ENCODE results near the gene LOXL1.
"Not testable (repeated sequence)": the region's sequence is repeated elsewhere in the genome, so short reads cannot be mapped to it uniquely, and the experiment has no call there.

The LOXL1 gene

DNA sequence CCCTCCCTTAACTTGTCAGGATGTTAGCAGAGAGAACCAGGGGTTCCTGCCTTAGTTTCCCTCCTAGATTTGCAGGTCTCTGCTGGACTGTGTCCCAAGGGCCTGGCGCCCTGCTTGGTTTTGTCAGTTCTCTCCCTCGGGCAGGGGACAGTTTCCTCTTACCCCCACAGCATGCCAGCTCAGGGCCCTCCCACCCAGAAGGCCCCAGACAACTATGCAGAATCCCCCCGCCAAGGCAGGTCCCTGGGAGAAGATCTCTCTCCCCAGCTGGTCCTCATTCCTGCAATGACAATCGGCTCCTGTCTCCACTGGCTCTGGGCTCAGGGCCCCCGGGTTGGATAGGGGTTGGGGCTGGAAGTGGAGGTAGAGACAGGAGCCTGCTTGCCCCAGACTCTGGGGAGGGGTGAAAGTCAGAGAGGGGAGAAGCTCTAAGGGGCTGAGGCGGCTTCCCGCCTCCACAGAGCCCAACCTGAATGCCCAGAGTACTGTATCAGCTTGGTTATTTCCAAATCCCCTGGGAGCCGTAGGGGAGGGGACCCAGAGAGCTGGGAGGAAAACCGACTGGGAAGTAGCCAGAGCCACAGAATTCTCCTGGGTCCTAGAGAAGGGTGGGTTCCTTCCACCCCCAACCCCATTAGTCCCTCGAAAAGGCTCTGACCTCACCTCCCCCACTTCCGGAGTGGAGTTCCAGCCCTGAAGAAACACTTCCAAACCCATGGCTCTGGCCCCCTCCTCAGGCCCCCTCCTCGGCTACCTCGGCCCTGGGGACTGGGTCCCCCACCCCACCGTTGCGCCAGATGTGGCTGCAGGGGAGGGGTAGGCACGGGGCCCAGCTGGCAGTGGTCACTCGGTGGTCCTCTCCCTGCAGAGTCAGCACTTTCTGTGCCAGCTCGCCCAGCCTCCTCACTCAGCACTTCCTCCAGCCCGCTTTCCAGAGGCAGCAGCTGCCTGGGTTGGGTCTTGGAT lies 3.8 kb upstream of the LOXL1 start:
- no peak for DNase-seq

DNA sequence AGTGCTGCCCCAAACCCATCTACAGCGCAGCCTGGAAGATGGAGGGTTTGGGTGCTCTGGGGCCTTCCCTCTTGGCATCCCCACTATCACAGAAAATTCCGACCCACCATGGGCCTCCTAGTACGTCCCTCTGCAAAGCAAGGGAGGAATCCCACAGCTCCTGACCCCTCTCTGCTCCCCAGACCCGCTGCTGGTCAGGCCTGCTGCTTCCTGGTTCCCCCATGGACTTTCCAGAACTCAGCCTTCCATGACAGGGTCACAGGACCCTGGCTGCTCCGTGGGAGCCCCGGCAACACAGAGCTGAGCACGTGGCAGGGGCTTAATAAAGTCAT lies 3.1 kb upstream of the LOXL1 start:
- no peak for DNase-seq

DNA sequence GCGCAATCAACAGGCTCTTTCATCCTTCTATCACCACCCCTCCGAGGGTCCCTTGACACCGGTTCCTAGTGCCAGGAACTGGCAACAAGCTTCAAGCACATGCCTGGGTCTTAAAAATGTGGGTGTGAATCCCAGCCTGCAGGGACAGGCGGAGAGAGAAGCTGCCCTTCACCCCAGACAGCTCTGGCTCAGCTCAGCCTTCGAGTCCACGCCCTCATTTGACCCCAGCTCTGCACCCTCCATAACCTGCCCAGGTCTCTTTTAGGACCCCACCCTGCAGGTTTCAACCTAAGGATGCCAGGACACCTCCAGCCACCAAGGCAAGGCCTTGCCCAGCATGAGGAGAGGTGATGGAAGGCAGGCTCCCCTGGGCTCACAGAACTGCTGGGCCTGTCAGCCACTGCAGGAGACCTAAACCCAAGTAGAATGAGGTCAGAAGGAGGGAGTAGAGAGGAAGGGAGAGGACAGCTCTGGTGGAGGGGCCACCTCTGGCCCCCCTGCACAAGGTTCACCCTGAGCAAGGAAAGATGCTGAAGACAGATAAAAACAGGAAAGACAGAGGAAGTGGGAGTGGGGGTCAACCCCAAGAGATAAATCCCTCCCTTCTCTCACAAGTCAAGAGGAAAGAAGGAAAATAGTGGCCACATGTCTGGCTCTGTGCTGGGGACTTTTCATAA lies 2.6 kb upstream of the LOXL1 start:
- DNase-seq, result no peak

DNA sequence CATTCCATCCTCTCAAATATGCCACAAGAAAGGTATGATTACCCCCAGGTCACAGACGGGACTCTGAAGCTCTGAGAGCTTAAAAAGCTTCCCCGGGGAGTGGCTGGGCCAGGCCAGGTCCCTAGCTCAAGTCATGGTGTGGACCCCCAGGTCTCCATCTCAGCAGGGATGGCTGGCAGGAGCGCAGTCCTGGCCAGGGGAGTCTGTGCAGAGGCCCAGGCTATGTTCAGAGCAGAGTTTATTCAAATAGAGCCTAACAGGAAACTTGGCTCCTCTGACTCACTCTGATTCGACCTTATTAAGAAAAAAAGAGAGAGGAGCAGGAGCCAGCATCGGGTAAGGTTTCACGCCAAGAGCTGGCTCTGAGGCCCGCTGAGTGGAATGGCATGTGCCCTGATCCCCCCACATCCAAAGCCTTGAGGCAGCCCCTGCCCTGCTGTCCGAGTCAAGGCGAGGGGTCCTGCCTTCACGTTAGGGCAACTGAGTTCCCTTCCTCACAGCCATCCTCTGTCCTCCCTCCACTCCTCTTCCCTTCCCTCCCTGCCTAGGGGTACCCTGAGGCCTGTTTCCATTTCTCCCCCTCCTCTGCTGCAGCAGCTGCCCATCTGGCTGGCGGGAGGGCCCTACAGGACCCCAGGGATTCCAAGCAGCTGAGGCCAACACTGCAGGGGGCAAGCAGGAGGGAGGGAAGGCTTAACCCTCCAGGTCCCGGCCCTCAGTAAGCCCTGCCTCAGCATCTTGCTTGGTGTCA lies 1.9 kb upstream of the LOXL1 start:
- DNase-seq, result no peak

DNA sequence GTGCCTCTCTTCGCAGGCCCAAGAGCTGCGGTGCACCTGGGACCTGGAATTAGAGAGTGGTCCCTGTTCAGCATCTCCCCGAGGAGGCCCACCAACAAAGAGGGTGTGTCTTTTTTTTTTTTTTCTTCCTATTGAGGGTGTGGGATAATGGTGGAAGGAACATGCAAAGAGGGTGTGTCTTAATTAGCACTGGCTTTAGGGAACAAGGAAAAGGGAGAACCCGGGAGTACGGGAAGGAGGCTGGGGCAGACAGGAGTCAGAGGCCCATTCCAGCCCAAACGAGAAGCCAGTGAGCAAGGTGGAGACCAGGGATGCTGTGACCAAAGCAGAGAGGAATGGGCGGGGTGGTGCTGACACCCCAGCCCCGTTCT lies 429 bp upstream of the LOXL1 start:
- DNase-seq, result no peak

DNA sequence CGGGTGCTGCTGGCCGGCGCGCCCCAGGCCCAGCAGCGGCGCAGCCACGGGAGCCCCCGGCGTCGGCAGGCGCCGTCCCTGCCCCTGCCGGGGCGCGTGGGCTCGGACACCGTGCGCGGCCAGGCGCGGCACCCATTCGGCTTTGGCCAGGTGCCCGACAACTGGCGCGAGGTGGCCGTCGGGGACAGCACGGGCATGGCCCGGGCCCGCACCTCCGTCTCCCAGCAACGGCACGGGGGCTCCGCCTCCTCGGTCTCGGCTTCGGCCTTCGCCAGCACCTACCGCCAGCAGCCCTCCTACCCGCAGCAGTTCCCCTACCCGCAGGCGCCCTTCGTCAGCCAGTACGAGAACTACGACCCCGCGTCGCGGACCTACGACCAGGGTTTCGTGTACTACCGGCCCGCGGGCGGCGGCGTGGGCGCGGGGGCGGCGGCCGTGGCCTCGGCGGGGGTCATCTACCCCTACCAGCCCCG lies 777 bp downstream of the LOXL1 start:
- DNase-seq, result no peak

DNA sequence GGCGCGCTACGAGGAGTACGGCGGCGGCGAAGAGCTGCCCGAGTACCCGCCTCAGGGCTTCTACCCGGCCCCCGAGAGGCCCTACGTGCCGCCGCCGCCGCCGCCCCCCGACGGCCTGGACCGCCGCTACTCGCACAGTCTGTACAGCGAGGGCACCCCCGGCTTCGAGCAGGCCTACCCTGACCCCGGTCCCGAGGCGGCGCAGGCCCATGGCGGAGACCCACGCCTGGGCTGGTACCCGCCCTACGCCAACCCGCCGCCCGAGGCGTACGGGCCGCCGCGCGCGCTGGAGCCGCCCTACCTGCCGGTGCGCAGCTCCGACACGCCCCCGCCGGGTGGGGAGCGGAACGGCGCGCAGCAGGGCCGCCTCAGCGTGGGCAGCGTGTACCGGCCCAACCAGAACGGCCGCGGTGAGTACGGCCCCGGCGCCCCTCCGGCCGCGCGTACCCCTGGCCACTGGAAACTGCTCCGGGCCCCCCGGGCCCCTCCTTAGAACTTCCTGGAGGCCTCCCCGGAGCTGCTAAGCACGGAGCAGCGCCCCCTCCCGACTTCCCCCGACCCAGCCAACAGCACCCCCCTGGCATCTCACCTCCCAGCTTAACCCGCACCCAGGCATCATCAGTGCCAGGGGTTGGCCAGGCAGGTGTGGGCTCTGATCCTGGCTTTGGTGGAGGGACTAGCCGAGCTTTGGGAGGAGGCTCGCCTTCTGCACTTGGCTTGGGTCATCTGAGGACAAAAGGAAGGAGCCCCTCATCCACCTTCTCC lies 1.4 kb downstream of the LOXL1 start:
- no peak for DNase-seq

DNA sequence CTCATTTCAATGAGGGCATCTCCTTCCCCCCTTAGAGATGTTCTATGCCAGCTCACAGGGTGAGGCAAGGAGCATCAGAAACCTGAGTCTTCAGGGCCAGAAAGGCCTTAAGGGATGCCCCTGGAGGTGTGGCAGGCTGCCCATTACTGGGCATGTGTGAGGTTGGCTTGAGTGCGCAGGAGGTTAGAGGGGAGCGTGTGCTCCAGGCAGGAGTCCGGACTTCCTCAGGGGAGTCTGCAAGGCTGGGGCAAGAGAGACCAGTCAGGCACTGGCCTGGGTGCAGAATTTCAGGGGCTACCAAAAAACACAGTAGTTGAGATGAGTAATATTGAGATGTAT lies 1.9 kb downstream of the LOXL1 start:
- no peak for DNase-seq

DNA sequence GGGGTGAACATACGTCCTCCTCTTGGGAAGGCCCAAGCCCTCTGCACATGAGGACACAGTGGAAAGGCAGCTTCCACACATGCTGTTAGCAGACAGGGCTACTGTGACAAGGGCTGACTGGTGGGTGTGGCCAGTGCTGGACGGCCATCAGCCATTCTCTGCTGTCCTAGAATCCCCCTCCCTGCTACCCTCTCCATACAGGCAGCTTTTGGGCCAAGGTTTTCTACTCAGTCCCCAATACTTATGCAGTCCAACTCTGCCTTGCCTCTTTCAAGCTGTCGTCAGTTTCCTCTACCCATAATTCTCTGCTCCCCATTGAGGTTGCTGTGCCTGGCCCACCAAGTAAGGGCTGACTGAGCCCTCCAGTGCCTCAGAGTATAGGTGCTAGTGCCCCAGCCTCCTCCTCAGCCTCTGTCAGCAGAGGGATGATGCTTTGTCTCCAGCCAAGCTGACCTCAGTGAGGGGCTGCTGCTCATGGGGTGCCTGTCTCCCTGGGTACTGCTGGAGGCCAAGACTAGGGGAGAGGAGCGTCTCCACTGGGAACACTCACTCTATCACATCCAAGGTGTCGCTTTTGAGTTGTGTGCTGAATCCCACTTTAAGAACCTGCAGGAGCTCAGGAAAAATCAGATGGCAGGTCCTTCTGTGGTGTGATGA lies 2.8 kb downstream of the LOXL1 start:
- DNase-seq, result no peak

DNA sequence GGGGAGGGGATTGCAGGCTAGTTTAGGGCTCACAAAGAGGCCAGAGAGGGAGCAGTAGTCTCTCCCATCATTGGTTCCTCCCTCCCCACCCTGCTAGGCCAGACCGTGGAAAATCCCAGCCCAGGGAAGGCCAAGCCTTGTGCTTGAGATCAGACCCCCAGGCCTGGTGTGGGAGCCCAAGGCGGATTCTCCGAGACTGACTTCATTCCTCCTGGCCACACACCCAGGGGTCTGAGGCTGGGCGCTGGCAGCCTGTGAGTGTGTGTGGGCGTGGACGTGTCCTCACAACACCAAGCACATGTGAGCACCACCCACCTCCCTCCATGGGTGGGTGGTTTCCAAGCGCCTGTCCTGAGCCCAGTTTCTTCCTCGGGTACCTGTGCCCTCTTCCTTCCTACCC lies 4.1 kb downstream of the LOXL1 start:
- DNase-seq, result no peak

DNA sequence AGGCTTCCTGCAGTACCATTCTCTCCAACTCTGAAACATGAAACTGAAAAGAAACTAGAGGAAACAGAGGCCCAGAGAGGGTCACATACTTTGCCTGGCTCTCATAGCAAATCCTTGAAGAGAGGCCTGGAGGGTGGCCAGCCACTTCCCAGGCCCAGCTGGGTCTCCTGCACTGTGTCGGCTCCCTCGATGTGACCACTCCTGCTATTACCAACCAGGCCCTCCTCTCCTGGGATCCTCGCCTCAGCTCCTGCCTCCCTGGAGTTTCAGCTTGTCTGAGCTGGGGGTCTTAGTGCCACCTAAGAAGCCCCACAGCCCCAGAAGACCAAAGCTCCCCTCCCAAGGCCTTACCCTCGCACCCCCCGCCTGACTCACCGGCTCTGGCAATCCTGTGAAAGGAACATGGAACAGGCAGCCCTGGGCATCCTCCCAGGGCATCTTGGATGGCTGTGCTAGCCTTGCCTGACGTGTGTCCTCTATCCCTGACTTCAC lies 4.6 kb downstream of the LOXL1 start:
- no peak for DNase-seq

DNA sequence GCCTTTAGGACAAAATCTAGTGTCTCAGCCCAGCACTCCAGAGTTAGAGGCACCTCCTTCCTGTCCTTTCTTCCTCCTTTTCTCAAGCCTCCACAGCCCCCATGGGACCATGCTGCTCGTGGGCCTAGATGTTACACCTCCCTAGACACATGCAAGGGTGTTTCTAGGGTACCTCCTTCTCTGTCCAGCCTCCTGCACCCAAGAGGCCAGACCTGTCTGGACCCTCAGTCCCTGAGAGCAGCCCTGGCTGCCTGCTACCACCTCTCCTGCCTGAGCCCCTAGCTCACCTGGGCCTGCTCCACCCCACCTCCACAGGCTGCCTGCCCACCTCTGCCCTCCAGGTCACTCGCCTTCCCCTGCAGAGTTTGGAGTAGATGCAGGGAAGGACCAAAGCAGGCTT lies 5.2 kb downstream of the LOXL1 start:
- DNase-seq, result no peak

DNA sequence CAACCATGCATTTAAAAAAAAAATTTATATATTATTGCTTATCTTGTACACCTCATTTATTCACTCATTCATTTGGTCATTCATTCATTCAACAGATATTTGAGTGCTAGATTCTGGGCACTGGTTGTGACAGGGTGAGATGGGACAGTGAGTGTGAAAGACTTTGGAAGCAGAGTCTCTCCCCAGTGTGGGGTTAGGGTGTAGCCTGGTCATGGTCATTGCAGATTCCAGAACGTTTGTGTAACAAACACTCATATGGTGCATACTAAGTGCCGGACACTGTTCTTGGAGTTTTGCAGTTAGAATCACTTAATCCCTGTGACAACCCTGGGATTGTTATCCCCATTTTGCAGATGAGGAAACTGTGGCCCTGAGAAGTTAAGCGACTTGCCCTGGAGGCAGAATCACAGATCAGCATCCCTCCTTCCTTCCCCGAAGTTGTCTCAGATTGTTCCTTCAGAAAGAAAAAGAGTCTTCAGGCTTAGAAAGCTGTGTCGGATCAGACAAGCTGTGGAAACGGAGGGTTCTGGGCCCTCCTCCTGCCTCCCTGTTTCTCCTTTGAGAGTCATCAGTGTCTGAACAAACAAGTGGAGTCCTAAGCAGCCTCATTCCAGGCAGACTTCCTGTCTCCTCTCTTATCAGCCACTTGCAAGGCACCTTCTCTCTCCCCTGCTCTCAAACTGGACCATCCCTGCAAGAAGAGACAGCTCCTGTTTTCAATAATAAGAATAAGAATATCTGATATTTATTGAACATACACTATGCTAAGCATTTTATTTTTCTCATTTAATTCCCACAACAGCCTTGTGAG lies 6.3 kb downstream of the LOXL1 start:
- DNase-seq, result no peak

DNA sequence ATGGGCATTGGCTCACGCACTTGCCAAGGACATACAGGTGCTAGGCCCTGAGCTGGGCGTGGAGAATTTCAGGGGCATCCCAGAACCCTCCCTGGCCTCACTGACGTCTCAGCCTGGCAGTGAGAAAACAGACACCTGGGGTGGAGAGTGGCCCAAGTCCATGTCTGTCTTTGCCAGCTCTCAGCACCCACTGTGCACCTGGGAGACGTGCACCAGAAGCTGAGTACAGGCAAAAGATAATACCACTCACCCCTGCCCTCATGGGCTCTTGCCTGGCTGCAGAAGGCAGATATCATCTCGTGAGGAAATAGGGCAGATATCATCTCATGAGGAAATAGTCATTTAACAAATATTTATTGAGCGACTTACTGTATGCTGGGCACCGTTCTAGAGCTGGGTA lies 8.0 kb downstream of the LOXL1 start:
- DNase-seq, result no peak

DNA sequence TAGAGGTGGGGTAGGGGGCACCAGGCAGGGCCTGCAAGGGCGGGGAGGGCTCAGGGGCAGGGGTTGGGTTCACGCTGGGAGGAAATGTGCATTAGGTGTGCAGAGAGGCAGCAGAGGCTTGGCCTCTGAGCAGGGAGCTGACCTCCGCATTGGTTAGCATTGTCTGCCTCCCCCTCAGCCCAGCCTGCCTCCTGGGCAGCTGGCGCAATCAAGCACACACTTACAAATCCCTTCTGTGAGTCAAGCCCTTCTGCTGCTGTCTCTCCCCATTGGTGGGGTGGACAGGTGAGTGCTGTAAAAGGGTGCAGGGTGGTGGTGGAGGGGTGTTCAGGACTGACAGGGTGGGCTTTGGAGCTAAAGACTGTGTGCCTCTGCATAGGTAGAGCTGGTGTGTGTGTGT lies 9.3 kb downstream of the LOXL1 start:
- DNase-seq, result no peak

DNA sequence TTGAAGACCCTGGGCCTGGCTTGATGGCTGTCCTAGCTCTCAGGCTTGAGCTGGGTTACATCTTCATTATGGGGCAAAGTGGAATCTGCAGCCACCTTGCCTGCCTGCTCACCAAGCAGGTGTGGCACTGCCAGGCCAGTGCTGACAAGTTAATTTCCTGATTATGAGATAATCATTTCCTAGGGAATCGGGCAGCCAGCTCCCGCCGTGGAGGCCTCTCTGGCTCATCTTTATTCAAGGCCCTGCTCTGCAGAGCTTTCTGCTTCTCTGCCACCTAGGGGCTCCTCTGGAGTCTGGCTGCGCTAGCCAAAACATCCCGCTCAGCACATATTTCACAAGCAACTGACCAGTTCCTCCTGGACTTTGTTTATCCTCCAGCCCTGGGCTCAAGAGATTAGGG lies 9.9 kb downstream of the LOXL1 start:
- no peak for DNase-seq

DNA sequence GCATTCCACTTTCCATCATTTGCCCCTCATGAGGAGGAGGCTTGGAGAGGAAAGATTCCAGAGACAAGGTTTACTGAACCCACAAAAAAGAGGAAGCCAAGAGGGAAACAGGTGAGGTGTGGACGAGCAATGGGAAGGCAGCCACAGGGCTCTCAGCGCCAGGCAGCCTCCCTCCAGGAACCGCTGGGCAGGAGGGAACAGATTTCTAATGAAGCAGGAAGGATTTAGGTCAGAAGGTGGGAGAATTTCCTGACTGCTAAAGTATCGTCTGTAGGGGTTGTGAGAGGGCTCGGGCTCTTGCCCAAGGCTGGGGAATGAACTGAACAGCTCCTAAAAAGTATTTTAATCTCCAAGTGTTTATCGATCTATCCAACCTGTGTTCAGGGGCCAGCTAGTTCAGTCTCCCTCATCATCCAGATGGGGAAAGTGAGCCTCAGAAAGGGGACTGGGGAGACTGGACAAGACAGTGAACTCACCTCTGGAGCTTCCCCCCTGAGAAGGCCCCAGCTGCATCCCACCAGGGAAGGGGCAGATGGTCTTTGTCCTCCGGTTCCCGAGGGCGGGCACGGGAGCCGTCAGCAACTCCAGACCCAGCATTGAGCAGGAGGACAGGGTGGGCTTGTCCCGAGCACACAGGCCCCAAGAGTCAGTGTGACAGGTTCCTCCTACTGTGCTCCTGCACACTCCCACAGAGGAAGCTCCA lies 10.5 kb downstream of the LOXL1 start:
- no peak for DNase-seq

DNA sequence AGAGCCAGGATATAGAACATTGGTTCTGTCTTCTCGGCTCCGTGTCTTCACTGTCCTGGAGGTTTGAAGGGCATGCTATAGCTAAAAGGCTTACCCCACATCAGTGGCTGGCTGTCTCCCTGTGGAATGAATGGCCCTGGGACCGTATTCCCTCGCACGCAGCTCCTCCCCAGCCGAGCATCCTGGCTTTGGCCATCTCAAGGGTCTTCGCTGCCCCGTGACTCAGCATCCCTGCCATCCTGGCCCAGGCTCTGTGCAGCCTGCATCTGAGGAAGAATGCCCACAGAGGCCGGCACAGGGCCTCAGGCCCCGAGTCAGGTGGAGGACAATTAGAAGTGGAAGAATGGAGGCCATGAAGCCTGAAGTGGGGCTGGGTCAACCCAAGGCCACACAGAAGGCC lies 11.0 kb downstream of the LOXL1 start:
- no peak for DNase-seq

DNA sequence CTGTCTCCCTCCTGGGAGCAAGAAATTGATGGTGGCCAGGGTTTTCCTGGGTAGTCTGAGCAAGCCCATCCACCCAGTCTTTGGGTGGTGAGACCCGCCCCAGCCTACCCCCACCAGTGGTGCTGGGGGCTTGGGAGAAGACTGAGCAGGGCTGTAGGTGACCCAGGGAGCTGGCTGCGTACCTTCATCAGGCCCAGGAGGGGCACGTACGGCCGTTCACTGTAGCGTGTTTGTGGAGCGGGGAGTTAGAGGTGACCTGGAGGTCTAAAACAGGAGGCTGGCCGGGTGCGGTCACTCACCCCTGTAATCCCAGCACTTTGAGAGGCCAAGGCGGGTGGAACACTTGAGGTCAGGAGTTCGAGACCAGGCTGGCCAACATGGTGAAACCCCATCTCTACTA lies 11.5 kb downstream of the LOXL1 start:
- no peak for DNase-seq

DNA sequence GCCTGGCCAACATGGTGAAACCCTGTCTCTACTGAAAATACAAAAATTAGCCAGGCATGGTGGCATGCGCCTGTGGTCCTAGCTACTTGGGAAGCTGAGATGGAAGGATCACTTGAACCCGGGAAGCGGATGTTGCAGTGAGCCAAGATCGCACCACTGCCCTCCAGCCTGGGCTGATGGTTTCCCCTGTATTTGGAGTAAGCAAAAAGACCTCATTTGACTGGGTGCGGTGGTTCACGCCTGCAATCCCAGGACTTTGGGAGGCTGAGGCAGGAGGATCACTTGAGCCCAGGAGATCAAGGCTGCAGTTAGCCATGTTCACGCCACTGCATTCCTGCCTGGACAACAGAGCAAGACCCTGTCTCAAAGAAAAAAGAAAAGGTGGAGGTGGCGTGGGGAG lies 12.3 kb downstream of the LOXL1 start:
- DNase-seq, result not testable (repeated sequence)

DNA sequence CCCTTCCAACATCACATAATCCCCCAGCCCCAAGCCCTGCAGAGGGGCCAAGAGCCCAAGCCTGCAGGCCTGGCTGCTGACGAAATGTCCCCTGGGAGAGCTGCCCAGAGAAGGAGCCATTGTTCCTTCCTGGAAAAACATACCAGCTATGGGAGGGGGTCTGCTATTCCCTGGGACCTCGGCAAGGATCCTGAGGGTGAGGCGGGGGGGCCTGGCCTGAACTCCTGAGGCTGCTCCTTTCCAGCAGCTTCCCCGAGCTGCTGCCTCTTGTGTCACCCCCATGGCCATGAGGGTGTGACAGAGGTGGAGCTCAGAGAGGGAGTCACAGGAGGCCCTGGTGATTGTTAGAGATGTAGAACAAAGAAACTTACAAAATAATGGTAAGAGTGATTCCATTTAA lies 12.9 kb downstream of the LOXL1 start:
- DNase-seq, result no peak

Measured in NCI-H187 treated with DMSO at 0.1 percent for 48 hours (cell line).